Stimulated activated CD8-positive, alpha-beta memory T cell treated with anti-CD3 and anti-CD28 coated beads, Interleukin-4, amount 100 ng/mL, for 24 hours (primary cell): ENCODE data around the gene STIM2.

Source experiments
- DNase-seq: peaks from one replicate; pipeline ENCODE4 v3.0.0-alpha.2; 2020; ENCODE audit warnings: low read depth

The STIM2 gene

DNA sequence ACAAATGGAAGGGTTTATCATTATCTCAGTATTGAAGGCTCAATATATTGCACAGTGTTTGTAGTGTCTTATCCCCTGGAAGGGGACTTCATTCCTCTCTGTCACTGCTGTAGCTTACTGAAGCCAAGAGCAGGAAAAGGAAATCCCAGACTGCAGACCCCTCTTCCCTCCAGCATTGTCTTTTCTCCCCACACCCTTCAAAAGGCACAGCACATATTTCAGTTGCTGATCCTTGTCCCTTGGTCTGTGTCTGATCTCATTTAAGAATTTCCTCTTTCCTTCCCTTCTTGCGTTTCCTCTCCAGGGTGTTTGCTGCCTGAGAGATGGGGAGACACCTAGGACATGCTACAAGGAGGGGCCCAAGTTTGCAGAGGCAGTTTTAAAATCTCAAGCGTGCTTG lies 40.1 kb downstream of the STIM2 start:
- DNase-seq = no peak

DNA sequence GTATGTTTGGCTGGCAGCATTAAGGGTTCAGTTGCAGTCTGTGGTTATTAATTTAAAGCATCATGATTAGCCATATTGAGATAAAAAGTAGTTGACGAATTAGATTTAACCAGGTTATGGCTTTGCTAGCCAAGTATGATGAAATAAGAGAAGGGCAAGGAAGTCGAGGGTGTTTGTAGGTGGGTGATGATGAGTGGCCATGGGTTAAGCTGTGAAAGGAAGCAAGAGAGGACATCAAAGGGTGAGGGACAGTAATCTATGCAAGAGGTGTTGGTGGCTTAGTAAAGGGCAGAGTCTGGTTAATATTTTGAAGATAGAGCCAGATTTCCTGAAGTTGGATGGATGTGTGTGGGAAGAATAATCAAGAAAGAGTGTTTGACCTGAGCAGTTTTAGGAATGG lies 44.5 kb downstream of the STIM2 start:
- DNase-seq = no peak

DNA sequence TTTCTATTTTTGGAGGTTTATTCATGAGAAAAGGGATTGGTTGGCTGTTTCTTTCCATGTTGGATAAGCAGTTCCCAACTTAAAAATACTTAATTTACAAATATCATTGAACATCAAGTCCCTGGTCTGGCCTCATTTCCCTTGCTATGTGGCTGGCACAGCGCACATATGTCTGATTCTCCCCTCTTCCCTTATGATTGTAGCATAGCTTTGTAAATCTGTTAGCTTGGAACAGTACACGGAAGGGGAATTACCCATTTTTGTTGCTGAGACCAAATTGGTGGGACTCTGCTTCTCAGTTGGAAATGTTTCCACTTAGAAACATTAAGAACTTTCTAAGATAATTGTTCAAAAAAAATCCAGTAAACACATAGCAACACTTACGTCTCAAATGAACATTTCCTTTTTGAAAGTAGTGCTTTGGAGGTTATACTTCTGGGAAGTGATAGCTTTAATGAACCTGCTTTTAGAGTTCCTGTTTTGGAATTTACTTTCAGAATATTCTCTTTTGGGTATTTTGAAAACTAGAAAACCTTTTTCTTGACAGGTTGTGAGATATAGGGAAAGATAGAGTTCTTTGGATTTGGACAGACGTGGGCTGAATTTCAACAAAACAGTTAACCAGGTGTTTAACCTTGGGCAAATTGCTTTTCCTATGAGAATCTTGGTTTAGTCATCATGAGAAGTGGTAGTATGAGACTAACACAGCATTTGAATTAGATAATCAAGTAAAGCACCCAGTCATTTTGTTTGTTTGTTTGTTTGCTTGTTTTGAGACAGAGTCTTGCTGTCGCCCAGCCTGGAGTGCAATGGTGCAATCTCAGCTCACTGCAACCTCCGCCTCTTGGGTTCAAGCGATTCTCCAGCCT lies 47.3 kb downstream of the STIM2 start:
- DNase-seq = no peak

DNA sequence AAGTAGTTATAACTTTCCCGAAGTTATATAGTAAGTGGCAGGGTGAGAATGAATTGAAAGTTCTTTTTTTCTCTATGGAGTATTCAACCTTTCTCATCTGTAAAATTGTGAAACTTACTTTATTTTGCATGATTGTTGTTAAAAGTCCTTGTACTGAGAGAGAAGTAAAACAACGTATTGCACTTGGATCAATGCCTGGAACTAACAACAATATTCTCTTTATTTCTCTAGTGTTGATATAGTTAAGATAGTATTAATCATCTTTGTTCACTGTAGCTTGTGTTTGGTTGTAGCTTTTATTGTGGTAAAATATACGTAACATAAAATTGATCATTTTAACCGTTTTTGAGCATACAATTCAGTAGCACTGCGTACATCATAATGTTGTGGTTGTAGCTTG lies 48.7 kb downstream of the STIM2 start:
- DNase-seq = no peak

DNA sequence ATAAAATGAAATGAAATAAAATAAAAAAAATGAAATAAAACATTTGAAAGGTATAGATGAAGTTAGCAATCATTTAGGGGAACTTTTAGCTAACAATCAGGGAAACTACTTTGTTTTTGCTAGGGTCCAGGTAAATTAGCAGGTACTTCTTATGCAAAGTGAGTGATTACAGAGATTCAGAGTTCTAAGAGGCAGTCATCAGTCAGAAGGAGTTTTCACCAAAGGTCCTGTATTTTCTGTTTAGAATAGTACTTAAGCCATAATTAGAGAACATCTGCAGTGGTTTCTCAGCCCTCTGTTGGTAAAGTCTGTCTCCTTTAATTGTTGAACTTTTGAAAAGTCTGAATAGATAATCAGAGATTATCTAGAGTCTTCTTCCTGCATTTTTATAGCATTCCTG lies 50.6 kb downstream of the STIM2 start:
- DNase-seq = no peak

DNA sequence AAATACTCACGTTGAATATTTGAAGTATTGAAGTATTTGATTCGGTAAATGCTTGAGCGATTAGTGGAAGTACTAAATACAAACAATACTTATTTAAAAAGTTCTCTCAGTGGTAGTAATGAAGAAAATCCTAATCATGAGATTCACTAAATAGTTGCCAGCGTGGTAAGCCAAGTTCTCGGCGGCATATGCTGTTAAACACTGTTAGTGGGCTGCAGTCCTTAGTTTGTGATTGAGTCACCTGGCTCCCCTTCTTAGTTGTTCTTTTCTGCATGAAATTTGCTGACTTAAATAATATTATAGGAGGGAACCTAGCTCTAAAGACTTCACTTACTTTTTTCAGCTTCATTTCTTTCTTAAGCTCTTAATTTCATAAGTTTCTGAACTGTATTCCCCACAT lies 51.4 kb downstream of the STIM2 start:
- DNase-seq = no peak

DNA sequence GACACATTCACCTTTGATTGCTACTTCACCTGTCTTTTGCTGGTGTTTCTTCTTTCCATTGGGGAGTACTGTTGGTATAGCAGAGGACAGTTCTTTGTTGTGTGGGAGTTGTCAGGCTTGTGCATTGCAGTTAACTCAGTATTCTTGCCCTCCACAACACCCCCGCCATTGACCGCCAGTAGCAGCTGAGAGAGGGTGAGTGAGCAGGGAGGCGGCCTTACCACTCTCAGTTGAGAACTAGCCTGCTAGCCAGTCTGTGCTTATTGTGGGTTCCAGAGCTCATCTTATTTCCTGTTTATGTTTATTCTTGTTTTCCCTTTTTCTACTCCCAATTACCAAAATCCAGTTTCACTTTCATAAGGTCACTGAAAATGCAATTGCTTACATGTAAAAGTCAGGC lies 52.2 kb downstream of the STIM2 start:
- DNase-seq = peak; percentile 10

DNA sequence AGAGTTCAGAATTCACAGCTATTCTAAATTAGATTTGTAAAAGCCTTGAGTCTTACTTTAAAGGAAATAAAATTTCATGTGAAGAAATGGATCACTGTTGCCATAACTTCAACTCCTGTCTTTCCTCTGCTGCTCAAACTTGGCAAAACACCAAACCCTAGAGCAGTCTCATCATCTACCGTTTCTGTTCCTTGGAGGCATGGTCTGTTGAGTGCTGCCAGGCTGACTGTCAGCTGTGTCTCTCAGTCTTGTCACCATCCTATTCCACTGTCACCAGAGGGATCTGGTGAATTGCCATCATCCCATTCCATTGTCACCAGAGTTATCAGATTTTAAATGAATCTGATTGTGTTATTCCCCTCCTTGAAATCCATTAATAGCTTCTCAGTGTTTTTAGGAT lies 55.6 kb downstream of the STIM2 start:
- DNase-seq = no peak

DNA sequence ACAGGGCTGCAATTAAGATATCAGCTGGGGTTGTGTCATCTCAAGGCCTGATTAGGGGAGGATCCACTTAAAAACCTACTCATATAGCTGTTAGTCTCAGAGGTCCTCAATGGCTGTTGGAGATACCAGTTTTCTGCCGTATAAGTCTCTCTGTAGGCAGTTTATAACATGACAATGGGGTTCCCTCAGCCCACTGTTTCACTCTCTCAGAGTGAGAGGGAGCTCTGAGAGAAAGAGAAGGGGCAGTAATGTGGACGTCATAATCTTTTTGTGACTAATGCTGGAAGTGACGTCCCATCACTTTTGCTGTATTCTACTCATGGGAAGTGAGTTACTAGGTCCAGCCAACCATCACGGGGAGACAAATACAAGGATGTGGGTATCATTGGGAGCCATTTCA lies 70.3 kb downstream of the STIM2 start:
- no peak for DNase-seq

DNA sequence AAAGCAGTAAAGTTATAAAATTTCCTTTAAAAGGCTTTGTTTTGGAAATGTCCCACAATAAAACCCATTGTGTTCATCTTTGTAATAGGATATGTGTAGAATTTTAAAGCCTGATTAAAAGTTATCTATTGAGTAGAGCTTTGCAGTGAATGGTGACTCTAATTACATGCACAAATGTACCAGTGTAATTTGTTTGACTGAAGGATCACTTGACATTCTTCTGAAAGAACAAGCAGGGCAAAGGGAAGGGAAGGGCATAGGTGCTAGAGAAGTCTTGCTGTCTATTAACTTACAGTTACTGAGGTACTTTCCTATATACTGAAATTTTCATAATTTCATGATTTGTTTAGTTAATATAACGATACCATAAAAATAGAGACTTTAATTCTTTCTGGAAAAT lies 70.8 kb downstream of the STIM2 start:
- no peak for DNase-seq

DNA sequence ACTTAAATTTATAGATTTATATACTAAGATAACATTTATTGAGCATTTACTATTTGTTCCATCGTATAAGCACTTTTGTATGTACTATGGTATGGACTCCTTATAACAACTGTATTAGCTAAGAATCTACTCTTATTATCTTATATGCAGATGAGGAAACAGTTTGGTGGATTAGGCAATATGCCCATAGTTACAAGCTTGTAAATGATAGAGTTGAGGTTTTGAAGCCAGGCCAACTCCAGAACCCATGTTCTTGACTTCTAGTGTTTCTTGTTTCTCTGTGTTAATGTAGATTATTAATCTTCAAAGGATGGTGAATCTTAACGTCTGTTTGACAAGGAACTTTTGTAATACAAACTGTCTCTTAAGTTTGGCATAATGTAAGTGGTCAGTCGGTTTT lies 71.3 kb downstream of the STIM2 start:
- DNase-seq = no peak

DNA sequence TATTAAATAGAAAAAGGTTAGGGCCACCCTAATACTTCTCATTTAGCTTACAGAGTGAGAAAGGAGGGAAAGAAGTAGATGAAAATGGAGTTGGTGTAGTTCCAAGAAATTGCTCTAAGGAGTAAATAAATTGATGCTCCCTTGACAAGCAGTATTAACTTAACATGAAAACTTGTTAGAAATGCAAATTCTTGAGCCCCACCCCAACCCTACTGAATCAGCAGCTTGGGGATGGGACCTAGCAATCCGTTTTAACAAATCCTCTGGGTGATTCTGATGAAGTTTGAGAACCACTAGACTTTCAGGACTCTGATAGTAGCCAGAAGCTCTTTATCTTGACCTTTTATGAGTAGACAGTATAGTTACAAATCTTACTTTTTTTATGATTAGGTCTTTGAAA lies 74.8 kb downstream of the STIM2 start:
- DNase-seq = no peak

DNA sequence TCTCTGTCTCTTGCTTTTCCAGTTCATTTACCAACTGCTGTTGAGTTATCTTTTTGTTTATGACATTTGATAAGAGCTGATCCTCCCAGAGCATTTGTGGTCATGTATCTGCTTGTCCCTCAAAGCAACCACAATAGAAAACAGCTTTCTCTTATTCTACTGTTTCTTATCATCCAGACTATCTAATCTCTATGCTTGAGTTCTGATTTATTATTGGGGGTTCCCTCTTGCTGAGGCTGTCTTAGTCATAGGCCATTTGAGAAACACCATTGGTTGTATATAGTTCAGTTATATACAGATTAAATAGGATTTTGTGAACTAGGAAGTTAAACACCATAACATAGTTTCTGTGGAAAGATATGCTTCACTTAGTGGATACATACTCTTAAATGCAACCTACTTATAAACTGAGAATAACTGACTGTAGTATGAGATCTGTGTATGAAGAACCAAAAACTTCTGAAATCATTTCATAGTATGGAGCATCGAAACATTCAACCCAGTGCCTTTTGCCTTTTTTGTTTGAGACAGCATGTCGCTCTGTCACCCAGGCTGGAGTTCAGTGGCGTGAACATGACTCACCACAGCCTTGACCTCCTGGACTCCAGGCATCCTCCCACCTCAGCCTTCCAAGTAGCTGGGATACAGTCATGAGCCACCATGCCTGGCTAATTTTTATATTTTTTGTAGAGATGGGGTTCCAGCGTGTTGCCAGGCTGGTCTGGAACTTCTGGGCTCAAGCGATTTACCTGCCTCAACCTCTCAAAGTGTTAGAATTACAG lies 75.8 kb downstream of the STIM2 start:
- no peak for DNase-seq

DNA sequence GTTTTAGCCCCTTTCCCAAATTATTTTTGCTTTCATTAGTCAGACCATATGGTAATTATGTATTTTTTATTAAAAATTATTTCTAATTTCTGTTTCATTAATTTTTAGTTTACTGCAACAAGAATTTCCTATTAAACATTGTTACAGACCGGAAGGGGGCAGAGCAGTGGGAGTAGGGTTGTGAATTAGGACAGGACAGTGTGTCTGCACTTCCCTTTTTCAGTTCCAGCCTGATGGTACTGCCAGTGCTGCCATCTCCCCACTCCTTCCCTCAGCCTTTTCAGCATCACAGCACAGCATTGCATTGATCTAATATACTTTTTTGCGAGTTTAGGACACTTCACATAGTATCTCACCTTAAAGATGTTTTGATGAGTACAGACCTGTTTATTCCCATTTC lies 76.5 kb downstream of the STIM2 start:
- DNase-seq = no peak

DNA sequence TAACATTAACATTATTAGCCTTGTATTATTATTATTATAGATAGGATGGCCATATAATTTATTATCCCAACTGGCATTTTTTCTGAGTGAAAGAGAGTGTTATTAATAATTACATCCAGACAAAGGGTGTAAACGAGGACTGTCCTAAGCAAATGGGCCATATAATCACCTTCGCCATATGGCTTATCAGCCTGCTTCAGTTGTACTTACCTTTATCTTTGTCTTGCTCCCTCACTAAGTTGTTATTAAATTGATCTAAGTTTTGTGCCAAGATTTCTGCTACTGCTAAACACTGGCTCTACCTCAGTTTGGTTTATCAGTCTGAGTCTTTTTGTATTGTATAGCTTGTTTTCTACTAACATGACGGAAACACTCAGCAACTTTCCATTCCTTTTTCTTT lies 76.9 kb downstream of the STIM2 start:
- DNase-seq = no peak

DNA sequence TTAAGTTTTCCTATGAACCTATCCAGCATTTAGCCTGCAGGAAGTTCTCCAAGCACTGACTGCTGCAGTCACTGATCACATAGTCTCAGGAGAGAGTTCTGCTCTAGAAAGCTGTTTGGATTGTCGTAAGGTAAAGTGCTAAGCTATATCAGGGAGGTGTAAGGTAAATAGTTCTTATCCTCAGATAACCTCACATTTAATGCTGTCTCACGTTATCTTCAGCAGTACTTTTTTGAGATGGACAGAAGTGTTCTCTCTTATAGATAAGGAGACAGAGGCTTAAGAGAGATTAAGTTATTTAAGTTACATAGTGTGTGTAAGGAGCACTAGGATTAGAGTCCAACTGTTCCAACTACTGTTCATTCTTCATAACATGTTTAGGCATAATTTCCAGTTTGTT lies 77.9 kb downstream of the STIM2 start:
- no peak for DNase-seq

DNA sequence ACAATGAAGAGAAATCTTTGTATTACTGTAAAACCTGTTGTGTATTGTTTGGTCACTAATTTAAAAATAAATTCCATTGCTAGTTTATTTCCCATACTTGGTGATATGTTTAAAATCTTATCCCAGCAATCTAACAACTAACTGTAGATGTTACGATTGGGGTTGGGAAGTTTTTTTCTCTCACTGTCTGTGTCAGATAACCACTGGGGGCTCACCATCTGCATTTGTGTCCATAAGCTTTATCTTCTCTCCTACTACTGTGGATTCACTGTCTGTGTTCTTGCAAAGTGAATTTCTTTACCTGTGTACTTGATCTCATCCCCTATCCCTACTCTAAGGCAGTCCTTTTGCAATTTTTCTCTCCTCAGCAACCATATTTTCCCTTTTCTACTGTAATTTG lies 81.3 kb downstream of the STIM2 start:
- DNase-seq = no peak

DNA sequence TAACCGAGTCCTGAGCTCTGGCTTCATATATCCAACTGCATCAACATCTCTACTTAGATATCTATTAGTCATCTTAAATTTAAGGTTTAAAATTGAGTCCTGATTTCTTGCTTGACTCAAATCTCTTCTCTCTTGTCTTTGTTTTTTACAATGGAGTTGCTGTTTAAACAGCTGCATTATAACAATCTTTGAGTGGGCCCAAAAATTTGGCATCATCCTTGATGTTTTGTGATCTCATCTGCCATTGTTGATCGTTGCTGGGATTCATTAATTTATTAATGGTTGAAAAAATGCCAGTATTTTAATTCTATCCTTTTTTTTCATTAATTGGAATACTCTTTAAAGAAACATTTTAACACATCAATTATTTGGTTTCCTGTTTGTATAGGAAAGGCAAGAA lies 82.2 kb downstream of the STIM2 start:
- DNase-seq = no peak

DNA sequence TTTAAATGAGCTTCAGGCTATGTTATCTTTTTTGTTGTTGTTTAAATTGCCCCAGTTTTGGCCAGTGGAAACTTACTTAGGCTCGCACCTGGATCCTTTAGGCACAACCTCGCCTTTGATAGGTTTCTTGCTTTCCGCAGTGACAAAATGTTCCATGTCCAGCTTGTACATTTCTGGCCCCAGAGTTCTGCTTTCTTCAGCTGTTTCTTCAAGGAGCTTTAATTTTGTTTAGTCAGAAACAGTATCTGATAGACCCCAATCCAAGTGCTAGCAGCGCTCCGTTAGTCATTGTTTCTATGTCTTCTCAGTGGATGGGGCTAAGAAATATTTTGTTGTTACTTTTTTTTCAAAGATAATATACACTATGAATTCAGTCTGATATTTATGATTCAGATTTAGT lies 82.8 kb downstream of the STIM2 start:
- DNase-seq = no peak

DNA sequence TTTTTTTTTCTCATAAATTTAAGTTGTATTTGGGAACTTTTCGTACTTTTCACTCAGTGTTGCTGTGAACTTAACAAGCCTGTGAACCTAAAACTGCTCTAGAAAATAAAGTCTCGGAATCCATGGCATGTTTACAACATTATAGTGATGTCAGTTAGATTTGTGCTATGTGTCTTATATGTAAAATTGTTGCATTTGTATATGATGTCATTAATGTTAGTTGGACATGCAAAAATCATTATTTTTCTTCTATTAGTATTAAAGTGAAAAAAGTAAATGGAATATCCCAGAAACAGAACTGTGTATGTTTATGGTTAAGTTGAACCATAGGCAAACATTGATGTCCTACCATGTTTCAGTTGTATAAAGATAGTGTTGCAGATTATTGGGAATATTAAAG lies 85.2 kb downstream of the STIM2 start:
- DNase-seq = no peak

DNA sequence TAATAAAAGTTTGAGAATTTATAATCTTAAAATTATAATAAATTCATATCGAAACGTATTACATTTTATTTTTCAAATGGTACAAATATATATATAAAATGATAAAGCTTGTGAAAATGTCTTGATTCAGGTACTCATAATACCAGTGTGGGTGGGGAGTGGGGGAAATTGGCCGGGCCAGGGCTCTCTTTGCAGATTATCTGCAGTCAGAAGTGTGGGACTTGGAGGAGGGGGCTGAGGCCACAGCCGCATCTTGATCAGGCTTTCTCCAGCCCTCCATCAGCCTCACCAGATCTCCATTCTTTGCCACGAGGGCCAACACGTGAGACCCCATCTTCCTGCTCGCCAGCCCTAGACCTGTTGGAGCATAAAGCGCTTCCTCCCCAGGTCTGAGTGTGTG lies 86.7 kb downstream of the STIM2 start:
- DNase-seq = no peak

DNA sequence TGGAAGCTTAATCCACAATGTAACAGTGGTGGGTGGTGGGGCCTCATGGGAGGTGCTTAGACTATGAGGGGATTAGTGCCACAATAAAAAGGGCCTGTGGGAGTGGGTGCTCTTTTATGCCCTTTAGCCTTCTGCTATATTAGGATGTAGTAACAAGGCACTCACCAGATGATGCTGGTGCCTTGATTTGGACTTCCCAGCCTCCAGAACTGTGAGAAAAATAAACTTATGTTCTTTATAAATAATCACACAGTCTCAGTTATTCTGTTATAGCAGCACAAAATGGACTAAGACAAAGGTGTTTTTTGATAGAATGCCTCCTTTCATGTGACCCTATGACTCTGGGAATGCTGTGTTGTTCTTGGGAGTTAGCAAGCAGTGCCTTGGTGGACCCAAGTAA lies 89.8 kb downstream of the STIM2 start:
- DNase-seq = no peak

DNA sequence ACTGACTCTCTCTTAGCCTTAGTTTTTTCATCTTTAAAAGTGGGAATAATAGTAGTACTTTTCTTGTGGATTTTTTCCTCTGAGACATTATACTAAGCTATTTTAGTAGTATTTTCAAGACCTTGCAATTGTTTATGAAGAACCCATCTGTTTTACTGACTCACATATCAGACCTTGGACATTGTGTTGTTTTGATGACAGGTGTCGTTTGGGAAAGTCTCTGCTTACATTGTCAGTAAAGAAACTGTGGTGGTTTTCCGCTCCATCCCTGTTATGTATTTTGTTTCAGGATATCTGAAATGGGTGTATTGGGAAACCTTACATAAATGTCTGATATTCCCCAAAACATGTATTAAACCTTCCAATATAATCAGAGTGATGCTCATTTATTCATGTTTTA lies 92.2 kb downstream of the STIM2 start:
- no peak for DNase-seq

DNA sequence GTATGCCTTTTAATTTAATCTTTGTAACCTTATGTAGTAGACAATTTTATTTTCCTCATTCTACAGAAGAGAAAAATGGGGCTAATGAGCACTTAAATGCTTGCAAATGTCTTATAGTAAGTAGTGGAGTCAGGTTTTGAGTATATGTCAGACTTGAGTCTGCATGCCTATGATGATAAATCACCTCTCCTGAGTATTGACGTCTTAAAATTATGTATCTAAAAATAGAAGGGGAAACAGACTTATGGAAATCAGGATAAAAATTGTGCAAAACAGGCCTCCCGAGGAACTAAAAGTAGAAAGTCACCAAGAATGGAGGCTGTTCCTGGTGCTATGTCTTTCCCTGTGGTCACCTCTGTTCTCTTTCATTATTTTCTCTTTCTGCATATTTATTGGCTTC lies 92.7 kb downstream of the STIM2 start:
- DNase-seq = no peak
